ENCODE measurements around the gene KHDC3L.

DNA sequence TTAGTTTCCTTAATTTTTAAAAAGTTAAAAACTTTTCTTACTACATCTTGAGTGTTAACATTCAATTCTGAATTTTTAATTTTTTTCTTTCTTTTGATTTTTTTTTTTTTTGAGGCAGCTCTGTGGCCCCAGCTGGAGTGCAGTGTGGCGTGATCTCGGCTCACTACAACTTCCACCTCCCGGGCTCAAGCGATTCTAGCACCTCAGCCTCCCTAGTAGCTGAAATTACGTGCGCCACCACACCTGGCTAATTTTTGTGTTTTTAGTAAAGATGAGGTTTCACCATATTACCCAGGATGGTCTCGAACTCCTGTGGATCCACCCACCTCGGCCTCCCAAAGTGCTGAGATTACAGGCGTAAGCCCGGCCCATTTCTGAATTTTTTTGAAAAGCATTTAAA, 33.4 kb downstream of the KHDC3L start:
- TF ChIP-seq TAF1 (IDR thresholded peaks at IDR 0.05; ENCODE audit: low read depth, low read length) (no peak), POU2F2 (IDR thresholded peaks at IDR 0.05; ENCODE audit: low read depth, low read length) (no peak)

Measured in GM12891 (cell line).